DND-41 (cell line): ENCODE measurements around the gene AURKB.

Experiments
- EZH2 ChIP-seq: IDR thresholded peaks from 3 replicates; pipeline ENCODE4 v1.6.1; 2012; ENCODE audit warnings: borderline replicate concordance, low read depth, mild to moderate bottlenecking, moderate library complexity, low read length, inconsistent platforms; ENCODE audit not compliant: severe bottlenecking
- TF ChIP-seq, protein P1 (sequence below): IDR thresholded peaks from 2 replicates; pipeline ENCODE4 v1.5.1; 2012; ENCODE audit warnings: borderline replicate concordance, low read length, moderate library complexity, mild to moderate bottlenecking; ENCODE audit not compliant: poor library complexity, severe bottlenecking; ENCODE audit errors: extremely low read depth

DNA sequence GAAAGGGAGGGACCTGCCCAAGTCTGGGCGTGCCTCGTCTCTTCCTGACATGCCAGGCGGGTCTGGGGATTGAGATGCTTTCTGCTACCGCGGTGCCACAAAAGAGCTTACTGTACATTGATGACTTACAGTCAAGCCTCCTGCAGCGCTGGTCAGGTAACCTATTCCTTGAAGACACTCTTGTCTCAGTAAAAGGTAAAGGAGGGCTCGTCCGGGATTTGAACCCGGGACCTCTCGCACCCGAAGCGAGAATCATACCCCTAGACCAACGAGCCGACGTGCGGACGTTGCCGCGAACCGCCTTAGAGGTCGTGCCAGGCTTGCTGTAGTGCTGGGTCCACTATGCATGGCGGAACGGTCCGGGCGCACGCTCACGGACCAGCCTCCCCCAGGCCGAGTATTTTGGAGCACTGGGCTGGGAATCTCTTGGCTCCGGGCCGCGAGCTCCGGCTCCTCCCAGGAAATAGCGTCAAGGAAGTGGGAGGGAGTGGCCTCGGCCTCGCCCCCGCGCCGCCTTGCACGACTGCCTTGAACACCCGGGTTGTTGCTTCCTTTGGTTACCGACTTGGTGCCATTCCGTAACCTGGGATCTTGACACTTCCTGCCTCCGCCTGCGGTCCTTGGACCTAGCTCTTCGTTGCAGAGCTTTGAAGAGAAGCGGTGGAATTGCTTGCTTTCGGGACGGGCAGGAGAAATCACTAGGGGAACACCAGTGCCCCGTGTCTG, 12.4 kb upstream of the AURKB start:
- TF ChIP-seq, protein P1, sequence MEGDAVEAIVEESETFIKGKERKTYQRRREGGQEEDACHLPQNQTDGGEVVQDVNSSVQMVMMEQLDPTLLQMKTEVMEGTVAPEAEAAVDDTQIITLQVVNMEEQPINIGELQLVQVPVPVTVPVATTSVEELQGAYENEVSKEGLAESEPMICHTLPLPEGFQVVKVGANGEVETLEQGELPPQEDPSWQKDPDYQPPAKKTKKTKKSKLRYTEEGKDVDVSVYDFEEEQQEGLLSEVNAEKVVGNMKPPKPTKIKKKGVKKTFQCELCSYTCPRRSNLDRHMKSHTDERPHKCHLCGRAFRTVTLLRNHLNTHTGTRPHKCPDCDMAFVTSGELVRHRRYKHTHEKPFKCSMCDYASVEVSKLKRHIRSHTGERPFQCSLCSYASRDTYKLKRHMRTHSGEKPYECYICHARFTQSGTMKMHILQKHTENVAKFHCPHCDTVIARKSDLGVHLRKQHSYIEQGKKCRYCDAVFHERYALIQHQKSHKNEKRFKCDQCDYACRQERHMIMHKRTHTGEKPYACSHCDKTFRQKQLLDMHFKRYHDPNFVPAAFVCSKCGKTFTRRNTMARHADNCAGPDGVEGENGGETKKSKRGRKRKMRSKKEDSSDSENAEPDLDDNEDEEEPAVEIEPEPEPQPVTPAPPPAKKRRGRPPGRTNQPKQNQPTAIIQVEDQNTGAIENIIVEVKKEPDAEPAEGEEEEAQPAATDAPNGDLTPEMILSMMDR = no peak
- no peak for TF ChIP-seq EZH2
